ENCODE measurements around the gene VN1R2. TPM values are rescaled to one million over a fixed set of nuclear protein-coding genes. Genes with fewer than 3 reads are reported as not detected.

Gene VN1R2, protein sequence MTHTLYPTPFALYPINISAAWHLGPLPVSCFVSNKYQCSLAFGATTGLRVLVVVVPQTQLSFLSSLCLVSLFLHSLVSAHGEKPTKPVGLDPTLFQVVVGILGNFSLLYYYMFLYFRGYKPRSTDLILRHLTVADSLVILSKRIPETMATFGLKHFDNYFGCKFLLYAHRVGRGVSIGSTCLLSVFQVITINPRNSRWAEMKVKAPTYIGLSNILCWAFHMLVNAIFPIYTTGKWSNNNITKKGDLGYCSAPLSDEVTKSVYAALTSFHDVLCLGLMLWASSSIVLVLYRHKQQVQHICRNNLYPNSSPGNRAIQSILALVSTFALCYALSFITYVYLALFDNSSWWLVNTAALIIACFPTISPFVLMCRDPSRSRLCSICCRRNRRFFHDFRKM
- 0.16 TPM in 1 of 2 replicates, not detected in the other for total RNA-seq

DNA sequence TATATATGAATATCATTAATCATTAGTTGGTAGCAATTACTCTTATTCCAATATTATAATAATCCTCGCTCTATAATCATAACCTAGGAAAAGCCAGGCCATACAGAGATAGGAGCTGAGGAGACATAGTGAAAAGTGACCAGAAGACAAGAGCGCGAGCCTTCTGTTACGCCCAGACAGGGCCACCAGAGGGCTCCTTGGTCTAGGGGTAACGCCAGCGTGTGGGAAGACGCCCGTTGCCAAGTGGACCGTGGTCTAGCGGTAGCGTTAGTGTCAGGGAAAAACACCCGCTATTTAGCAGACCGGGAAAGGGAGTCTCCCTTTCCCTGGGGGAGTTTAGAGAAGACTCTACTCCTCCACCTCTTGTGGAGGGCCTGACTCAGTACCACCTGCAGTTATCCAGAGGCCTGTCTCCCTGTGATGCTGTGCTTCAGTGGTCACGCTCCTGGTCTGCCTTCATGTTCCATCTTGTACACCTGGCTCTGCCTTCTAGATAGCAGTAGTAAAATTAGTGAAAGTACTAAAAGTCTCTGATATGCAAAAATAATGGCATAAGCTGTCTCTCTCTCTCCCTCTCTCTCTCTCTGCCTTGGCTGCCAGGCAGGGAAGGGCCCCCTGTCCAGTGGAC is at the start of gene VN1R2:
Gene VN1R2, plus strand, starts transcription at position 578 of the 628 bp plus-strand sequence. CDS start 84 bp downstream, outside the sequence.

DNA sequence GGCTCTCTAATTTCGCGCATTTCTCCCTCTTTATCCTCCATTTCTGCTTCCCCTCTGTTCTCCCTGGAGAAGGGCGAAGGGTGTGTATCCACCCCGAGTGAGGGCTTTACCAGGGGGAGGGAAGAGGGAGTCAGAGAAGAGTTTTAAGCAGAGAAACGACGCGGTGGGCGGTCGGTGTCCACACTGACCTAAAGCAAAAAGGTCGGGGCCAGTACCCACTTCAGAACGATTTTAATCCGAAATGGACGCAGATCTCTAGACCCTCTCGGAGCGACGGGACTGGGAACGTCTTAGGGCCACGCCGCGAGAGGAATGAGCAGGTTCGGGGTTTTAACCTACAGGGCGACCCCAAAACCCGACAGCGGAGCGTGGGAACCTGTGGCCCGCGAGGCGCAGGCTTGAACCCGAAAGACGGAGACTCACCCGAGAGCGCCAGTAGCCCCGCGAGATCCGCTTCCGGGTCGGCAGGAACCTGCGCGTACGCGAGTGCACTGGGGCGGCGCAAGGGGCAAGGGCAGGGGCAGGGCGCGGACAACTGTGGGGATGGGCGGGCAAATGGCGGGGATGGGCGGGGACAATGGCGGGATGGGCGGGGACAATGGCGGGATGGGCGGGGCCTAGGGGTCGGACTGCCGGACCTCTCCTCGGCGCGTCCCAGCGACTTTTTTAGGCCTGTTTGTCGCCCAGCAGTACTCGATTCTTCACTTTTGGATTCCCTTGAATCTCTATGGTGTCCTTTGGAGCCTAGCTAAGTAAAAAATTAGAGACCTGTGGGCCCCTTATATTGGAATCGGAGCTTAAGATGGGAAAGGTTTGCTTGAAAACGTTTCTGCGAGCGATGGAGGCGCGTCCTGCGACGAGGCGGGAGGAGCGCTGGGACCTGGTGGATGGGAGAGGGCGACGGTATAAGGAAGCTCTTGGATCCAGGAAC is 3.4 kb upstream of the VN1R2 start, which contains the start of gene ZNF677:
Gene ZNF677, minus strand, starts transcription at position 463 of the 931 bp plus-strand sequence. CDS start 3,323 bp downstream, outside the sequence.

DNA sequence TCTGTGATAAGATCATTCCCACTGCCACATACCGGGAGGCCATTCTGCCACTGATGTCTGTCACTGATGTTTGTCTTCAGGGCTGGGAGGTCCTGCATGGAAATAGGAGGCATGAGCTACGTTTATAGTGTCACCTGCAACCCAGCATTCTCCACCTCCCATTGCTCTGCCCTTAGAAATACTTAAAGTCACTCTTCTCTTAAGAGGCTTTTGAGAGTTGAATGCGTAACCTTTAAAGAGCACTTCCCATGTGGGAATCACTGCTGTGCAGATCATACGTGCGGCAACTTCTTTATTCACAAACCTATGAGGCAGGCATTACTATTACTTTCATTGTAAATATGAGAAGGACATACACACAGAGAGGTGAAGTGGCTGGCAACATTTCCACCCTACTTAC is 9.5 kb downstream of the VN1R2 start, which contains the start of gene VN1R4:
Gene VN1R4, minus strand, starts transcription at position 101 of the 400 bp plus-strand sequence. Its CDS starts 58 bp downstream, at position 43.

Other genes with a start within 250 kb of the VN1R2 start
- gene ERVV-1, start 244.4 kb upstream of the VN1R2 start, total RNA-seq: not detected in 2 replicates
- not detected in 2 replicates for gene ERVV-2, start 213.6 kb upstream of the VN1R2 start, total RNA-seq
- 43.2 and 50.8 TPM in 2 replicates for gene ZNF160, start 154.9 kb upstream of the VN1R2 start, total RNA-seq
- gene ZNF415, start 125.4 kb upstream of the VN1R2 start, total RNA-seq: 8.4 and 11.2 TPM in 2 replicates
- gene ZNF347, start 99.2 kb upstream of the VN1R2 start, total RNA-seq: 8.3 and 8.5 TPM in 2 replicates
- gene ZNF665, start 64.9 kb upstream of the VN1R2 start, total RNA-seq: 5.2 and 7.5 TPM in 2 replicates
- 28.8 and 29.4 TPM in 2 replicates for gene ZNF677, start 3.4 kb upstream of the VN1R2 start, total RNA-seq
- gene VN1R4, start 9.4 kb downstream of the VN1R2 start, total RNA-seq: not detected in 2 replicates
- 8.7 and 10.2 TPM in 2 replicates for gene ZNF845, start 75.5 kb downstream of the VN1R2 start, total RNA-seq
- 6.2 and 10.2 TPM in 2 replicates for gene ZNF525, start 107.4 kb downstream of the VN1R2 start, total RNA-seq
- gene ZNF765, start 136.9 kb downstream of the VN1R2 start, total RNA-seq: 16.1 and 16.5 TPM in 2 replicates
- 12.5 and 17.5 TPM in 2 replicates for gene ZNF761, start 173.7 kb downstream of the VN1R2 start, total RNA-seq
- 4.0 and 4.1 TPM in 2 replicates for gene ZNF813, start 209.4 kb downstream of the VN1R2 start, total RNA-seq